ENCODE data around the gene MAPK10. TPM values are rescaled to one million over a fixed set of nuclear protein-coding genes. Genes with fewer than 3 reads are reported as not detected.

MAPK10 gene
- total and polyA plus RNA-seq, 9 of the 15 experiments (the other 6 are each of a cell fraction or from before 2014, with no cell fraction given) = 0.10 to 0.53 (median 0.18) TPM; not detected in 4

DNA sequence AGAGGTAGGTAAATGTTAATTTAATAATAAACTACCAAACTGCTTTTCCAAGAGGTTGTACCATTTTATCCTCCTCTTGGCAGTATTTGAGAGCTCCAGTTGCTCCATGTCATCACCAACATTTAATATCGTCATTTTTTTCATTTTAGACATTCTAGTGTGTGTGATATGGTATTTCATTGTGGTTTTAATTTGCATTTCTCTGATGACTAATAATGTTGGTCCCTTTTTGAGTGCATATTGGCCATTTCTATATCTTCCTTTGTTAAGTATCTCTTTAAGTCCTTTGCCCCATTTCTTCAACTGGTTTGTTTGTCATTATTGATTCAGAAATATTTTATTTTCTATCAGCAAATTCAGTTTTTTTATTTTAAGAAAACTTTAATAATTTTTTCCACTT is 88.8 kb downstream of the MAPK10 start:
- Histone ChIP-seq H3K9ac (ENCODE audit: insufficient read depth in 1 of 2, low read depth in 2 of 2, low read length in 2 of 2) (no peak overlapping the region), H3K79me2 (ENCODE audit: control insufficient read depth, insufficient read depth, low read length) (no peaks in the 10 kb centered on the region), H4K20me1 (replicated peaks; ENCODE audit: control insufficient read depth, insufficient read depth, low read length) (no peaks in the 10 kb centered on the region), H3K4me1 (replicated peaks in 1 of 2; ENCODE audit: control insufficient read depth in 2 of 2, insufficient read depth in 2 of 2, low read length in 2 of 2) (no peaks in the 10 kb centered on the region), H3K27me3 (ENCODE audit: control insufficient read depth in 2 of 2, insufficient read depth in 2 of 2, low read length in 2 of 2) (no peaks in the 10 kb centered on the region), H3K4me3 (no peak overlapping the region), H2AFZ (ENCODE audit: low read depth, low read length) (no peak overlapping the region), H3K9me3 (replicated peaks; ENCODE audit: control insufficient read depth, insufficient read depth, low read depth, low read length) (no peaks in the 10 kb centered on the region), H3K9me1 (ENCODE audit: control insufficient read depth, insufficient read depth, low read length) (no peaks in the 10 kb centered on the region), H3K4me2 (ENCODE audit: insufficient read depth, low read length) (no peak overlapping the region), H3K27ac (ENCODE audit: extremely low read depth, low read depth, low read length) (no peak overlapping the region), H3K36me3 (ENCODE audit: control insufficient read depth, insufficient read depth, low read length) (no peaks in the 10 kb centered on the region)
- ChIA-PET POLR2A (no interaction called here), CTCF (ENCODE audit: low intra/inter-chr PET ratio) (no interaction called here)
- intact Hi-C loops (cut with micrococcal nuclease) (no loop called here), in situ Hi-C loops (cut with MboI) (no loop called here)
- TF ChIP-seq CREM (IDR thresholded peaks at IDR 0.05; ENCODE audit: low read depth) = no peak
- TF ChIP-seq ZNF79 (CRISPR knock-in tag; IDR thresholded peaks at IDR 0.05; ENCODE audit: low read depth) = no peak
- TF ChIP-seq, protein P1, sequence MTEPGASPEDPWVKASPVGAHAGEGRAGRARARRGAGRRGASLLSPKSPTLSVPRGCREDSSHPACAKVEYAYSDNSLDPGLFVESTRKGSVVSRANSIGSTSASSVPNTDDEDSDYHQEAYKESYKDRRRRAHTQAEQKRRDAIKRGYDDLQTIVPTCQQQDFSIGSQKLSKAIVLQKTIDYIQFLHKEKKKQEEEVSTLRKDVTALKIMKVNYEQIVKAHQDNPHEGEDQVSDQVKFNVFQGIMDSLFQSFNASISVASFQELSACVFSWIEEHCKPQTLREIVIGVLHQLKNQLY (CRISPR knock-in tag; conservative IDR thresholded peaks at IDR 0.05) = no peak
- TF ChIP-seq SP1 (CRISPR knock-in tag; IDR thresholded peaks at IDR 0.05) = no peak
- TF ChIP-seq, protein P2, sequence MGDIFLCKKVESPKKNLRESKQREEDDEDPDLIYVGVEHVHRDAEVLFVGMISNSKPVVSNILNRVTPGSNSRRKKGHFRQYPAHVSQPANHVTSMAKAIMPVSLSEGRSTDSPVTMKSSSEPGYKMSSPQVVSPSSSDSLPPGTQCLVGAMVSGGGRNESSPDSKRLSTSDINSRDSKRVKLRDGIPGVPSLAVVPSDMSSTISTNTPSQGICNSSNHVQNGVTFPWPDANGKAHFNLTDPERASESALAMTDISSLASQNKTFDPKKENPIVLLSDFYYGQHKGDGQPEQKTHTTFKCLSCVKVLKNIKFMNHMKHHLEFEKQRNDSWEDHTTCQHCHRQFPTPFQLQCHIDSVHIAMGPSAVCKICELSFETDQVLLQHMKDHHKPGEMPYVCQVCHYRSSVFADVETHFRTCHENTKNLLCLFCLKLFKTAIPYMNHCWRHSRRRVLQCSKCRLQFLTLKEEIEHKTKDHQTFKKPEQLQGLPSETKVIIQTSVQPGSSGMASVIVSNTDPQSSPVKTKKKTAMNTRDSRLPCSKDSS (IDR thresholded peaks at IDR 0.05; ENCODE audit: low read depth, partially characterized antibody) = no peak
- TF ChIP-seq CCAR2 (IDR thresholded peaks at IDR 0.05; ENCODE audit: low read depth, low read length) = no peak
- TF ChIP-seq KAT7 (CRISPR knock-in tag; IDR thresholded peaks at IDR 0.05; ENCODE audit: borderline replicate concordance) = no peak
- TF ChIP-seq CSDE1 (IDR thresholded peaks at IDR 0.05) = no peak
- TF ChIP-seq CBX1 (IDR thresholded peaks at IDR 0.05; ENCODE audit: low read depth) = no peak
- no peak for TF ChIP-seq RBBP5 (IDR thresholded peaks at IDR 0.05; ENCODE audit: borderline replicate concordance, insufficient read depth, low read length, poor library complexity, severe bottlenecking)
- 0% methylated on average over 1 of the region's 1 CpG for WGBS (ENCODE audit: insufficient coverage, low coverage, missing lambda C conversion rate)
- BruUV-seq (replicated peaks) = no TSS peak
- DNase-seq (ENCODE audit: extremely low read depth in 1 of 4, low spot score in 3 of 4) = no peak
- no peak for ATAC-seq
- FAIRE-seq = no peak
